Measurements from ENCODE around the gene EPS15. TPM values are rescaled to one million over a fixed set of nuclear protein-coding genes. Genes with fewer than 3 reads are reported as not detected.
A peak's percentile ranks its signal among the peaks of the same experiment; 100 is the strongest.
"Not testable (repeated sequence)": the region's sequence is repeated elsewhere in the genome, so short reads cannot be mapped to it uniquely, and the experiment has no call there.

EPS15 gene
- total and polyA plus RNA-seq, 8 donors, result 13.3 to 139 (median 46.8) TPM

DNA sequence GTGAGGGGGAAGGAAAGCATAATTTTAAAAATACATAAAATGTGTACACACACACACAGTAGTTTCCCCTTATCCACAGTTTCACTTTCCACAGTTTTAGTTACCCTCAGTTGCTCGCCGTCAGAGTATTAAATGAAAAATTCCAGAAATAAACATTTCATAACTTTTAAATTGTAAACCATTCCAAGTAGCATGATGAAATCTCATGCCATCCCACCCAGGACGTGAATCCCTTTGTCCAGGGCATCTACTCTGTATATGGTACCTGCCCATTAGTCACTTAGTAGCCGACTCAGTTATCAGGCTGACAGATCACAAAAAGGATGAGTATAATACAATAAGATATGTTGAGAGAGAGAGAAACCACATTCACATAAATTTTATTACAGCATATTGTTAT lies 36.2 kb downstream of the EPS15 start:
- intact Hi-C loops (cut with DNase I; ENCODE audit: low total_unique reads), result no loop called here
- TF ChIP-seq, protein P1, sequence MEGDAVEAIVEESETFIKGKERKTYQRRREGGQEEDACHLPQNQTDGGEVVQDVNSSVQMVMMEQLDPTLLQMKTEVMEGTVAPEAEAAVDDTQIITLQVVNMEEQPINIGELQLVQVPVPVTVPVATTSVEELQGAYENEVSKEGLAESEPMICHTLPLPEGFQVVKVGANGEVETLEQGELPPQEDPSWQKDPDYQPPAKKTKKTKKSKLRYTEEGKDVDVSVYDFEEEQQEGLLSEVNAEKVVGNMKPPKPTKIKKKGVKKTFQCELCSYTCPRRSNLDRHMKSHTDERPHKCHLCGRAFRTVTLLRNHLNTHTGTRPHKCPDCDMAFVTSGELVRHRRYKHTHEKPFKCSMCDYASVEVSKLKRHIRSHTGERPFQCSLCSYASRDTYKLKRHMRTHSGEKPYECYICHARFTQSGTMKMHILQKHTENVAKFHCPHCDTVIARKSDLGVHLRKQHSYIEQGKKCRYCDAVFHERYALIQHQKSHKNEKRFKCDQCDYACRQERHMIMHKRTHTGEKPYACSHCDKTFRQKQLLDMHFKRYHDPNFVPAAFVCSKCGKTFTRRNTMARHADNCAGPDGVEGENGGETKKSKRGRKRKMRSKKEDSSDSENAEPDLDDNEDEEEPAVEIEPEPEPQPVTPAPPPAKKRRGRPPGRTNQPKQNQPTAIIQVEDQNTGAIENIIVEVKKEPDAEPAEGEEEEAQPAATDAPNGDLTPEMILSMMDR (IDR thresholded peaks at IDR 0.05), result no peak
- no peak for TF ChIP-seq EP300 (IDR thresholded peaks at IDR 0.05)
- TF ChIP-seq POLR2AphosphoS5 (IDR thresholded peaks at IDR 0.05), result no peak
- TF ChIP-seq POLR2A (IDR thresholded peaks at IDR 0.05), result no peak
- no peak for DNase-seq
- Histone ChIP-seq H3K27ac (peak overlapping the region in 2 of 5 donors; percentile 24 to 42), H3K9me3 (no peaks in the 10 kb centered on the region), H3K4me3 (no peak overlapping the region), H3K36me3 (peaks cover 0 to 16% (median 5%) of the 10 kb centered on the region in 4 donors), H3K4me1 (peaks cover 5 to 46% (median 12%) of the 10 kb centered on the region in 4 donors), H3K27me3 (no peaks in the 10 kb centered on the region)
- WGBS, 5 donors, result 64 to 86% (median 76%) methylated on average over 4 of the region's 4 CpGs

DNA sequence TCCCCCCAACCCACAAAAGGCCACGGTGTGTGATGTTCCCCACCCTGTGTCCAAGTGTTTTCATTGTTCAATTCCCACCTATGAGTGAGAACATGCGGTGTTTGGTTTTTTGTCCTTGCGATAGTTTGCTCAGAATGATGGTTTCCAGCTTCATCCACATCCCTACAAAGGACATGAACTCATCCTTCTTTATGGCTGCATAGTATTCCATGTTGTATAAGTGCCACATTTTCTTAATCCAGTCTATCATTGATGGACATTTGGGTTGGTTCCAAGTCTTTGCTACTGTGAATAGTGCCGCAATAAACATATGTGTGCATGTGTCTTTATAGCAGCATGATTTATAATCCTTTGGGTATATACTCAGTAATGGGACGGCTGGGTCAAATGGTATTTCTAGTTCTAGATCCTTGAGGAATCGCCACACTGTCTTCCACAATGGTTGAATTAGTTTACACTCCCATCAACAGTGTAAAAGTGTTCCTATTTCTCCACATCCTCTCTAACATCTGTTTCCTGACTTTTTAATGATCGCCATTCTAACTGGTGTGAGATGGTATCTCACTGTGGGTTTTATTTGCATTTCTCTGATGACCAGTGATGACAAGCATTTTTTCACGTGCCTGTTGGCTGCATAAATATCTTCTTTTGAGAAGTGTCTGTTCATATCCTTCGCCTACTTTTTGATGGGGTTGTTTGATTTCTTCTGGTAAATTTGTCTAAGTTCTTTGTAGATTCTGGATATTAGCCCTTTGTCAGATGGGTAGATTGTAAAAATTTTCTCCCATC lies 44.0 kb downstream of the EPS15 start:
- H3K27me3 ChIP-seq; DNase-seq; H3K4me3 ChIP-seq; H3K9me3 ChIP-seq; intact Hi-C loops (cut with DNase I; ENCODE audit: low total_unique reads); H3K27ac ChIP-seq: not testable (repeated sequence)
- Histone ChIP-seq H3K4me1 (peaks cover 0 to 33% (median 20%) of the 10 kb centered on the region in 4 donors), H3K36me3 (peaks cover 0 to 30% (median 21%) of the 10 kb centered on the region in 4 donors)
- 87 to 95% (median 93%) methylated on average over 9 of the region's 9 CpGs for WGBS, 5 donors

GRCh38 chr1:51473331-51474115 lies 45.5 kb downstream of the EPS15 start:
- Histone ChIP-seq H3K9me3 (no peaks in the 10 kb centered on the region), H3K36me3 (peaks cover 0 to 36% (median 18%) of the 10 kb centered on the region in 4 donors), H3K4me3 (no peak overlapping the region), H3K4me1 (peaks cover 0 to 30% (median 20%) of the 10 kb centered on the region in 4 donors), H3K27ac (peak overlapping the region in 2 of 5 donors; percentile 33 to 40), H3K27me3 (no peaks in the 10 kb centered on the region)
- TF ChIP-seq POLR2AphosphoS5 (IDR thresholded peaks at IDR 0.05), result no peak
- TF ChIP-seq, protein P1 (IDR thresholded peaks at IDR 0.05), result no peak
- no peak for DNase-seq
- intact Hi-C loops (cut with DNase I; ENCODE audit: low total_unique reads), result no loop called here

- Histone ChIP-seq H3K27ac (peak overlapping the region in 2 of 5 donors; percentile 11 to 40), H3K36me3 (peaks cover 0 to 48% (median 28%) of the 10 kb centered on the region in 4 donors), H3K9me3 (no peaks in the 10 kb centered on the region), H3K27me3 (no peaks in the 10 kb centered on the region), H3K4me1 (peaks cover 0 to 30% (median 20%) of the 10 kb centered on the region in 4 donors), H3K4me3 (no peak overlapping the region)
- WGBS, 5 donors, result 54 to 88% (median 78%) methylated on average over 2 of the region's 2 CpGs
- TF ChIP-seq, protein P1 (IDR thresholded peaks at IDR 0.05), result no peak
- TF ChIP-seq EP300 (IDR thresholded peaks at IDR 0.05) (no peak), POLR2A (IDR thresholded peaks at IDR 0.05) (no peak), POLR2AphosphoS5 (IDR thresholded peaks at IDR 0.05) (no peak)
- intact Hi-C loops (cut with DNase I; ENCODE audit: low total_unique reads), result no loop called here
- DNase-seq, result peak in 1 of 2 donors; percentile 70
Measured at GRCh38 chr1:51472359-51472758, 46.7 kb downstream of the EPS15 start.

Data from stomach (tissue), 9 donors.